GM08714 (cell line): Measurements from ENCODE around the gene ARMC2.

Experiments
- H3K4me3 ChIP-seq: fragments of 200-500 bp; sonication (Bioruptor generic); 2 replicates; pipeline ENCODE4 v1.5.1; 2014; ENCODE audit warnings: mild to moderate bottlenecking, low read length, inconsistent platforms
- ZNF274 ChIP-seq: IDR thresholded peaks from 2 replicates; pipeline ENCODE4 v1.6.1; 2012; ENCODE audit warnings: mild to moderate bottlenecking, low read depth, low read length

Gene ARMC2

GRCh38 chr6:109002882-109003281, 154.7 kb downstream of the ARMC2 start:
- no peak overlapping the region for H3K4me3 ChIP-seq
- no peak for TF ChIP-seq ZNF274

DNA sequence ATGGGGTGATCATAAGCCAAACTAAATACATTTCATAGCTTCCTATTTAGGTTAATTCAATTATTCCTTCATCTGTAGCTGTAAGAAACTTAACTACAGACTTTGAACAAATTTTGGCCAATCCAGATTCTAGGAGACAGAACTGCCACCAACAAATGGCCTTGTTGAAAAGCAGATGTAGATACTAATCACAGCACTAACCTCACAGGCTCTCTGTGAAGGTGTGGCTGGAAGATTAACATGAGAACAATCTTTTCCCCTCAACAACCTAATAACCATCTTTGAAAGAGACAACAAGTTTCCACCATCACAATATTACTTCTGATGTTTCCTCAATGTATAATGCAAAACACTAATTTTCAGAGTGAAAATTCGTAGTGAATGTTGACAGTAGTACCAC, 158.6 kb downstream of the ARMC2 start:
- TF ChIP-seq ZNF274: no peak
- H3K4me3 ChIP-seq: no peak overlapping the region

- TF ChIP-seq ZNF274: no peak
- H3K4me3 ChIP-seq: no peak overlapping the region
Measured at GRCh38 chr6:109007521-109007920, 159.3 kb downstream of the ARMC2 start.

- H3K4me3 ChIP-seq: peak overlapping the region; percentile 87; the same call in 1 of the 2 replicates
- no peak for TF ChIP-seq ZNF274
Measured at GRCh38 chr6:109008054-109008453, 159.8 kb downstream of the ARMC2 start.

GRCh38 chr6:109008537-109009235, 160.5 kb downstream of the ARMC2 start:
- TF ChIP-seq ZNF274: no peak
- peak overlapping the region; percentile 87 for H3K4me3 ChIP-seq

GRCh38 chr6:109009236-109009961, 161.2 kb downstream of the ARMC2 start:
- no peak for TF ChIP-seq ZNF274
- H3K4me3 ChIP-seq: peak overlapping the region; percentile 87

DNA sequence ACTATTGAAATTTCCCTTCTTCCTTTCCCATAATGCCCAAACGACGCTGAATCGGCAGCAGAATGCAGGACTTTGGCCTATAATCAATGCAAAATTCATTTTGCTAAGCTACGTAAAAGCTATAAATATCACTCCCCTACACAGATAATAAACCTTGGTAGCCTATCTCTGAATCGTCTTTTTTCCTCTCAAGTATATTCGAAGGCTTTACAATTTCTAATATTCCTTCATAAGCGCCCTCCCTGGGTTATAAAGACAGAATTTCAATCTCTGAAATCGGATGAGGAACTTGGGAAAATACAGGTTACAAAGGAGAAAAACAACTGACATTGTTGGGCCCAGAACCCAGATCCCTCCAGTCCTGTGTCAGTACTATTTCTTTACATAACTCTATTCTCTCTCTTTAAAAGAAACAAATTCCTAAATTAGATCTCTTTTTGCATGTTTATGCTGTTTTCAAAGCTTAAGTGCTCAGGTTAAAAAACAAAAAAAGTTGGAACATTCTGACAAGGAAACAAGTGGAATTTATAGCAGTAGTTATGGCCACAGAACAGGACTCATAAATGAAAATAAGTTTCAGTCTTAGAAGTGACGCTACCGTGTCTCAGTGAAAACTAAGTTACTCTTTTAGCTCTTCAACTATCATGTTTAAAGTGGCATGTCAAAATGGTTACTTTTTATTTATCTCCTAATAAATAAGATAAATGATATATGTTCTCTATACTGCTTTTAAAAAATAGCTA, 161.9 kb downstream of the ARMC2 start:
- H3K4me3 ChIP-seq: peak overlapping the region; percentile 87
- TF ChIP-seq ZNF274: no peak

DNA sequence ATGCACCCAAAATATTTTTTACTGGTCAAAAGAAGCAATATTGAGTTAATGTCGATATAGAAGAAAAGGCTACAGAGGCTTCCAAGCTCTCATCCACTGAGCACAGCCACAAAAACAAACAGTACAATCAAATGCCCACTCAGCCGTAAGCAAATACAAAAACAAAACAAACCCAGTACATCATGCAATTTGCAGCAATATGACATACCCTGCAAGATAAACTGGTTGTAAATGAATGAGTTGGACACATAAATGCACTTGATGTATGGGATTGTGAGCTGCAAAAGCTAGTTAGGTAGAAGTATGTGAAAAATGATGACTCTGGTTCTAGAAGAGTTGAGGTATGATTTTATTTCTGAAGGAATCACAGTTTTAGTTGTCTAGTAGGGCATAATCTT, 162.5 kb downstream of the ARMC2 start:
- TF ChIP-seq ZNF274: no peak
- H3K4me3 ChIP-seq: no peak overlapping the region

GRCh38 chr6:109013656-109014305, 165.6 kb downstream of the ARMC2 start:
- H3K4me3 ChIP-seq: no peak overlapping the region
- TF ChIP-seq ZNF274: no peak

DNA sequence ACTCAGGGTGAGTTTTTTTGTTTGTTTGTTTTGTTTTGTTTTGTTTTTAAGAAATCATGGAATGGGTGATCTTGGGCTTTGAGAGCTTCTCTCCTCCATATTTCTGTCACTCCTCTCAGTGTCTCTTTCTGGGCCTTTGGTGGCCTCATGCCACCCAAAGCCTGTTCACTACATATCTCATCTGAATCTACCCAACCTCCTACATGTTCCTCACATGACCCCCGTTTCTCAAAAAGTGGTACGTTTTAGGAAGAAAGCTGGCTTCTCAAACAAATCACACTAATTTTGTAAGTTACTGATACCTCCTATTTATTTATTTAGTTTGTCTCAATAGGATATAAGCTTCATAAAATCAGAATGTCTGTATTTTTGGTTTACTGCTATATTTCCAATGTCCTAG, 166.4 kb downstream of the ARMC2 start:
- no peak for TF ChIP-seq ZNF274

GRCh38 chr6:109015176-109015575, 167.0 kb downstream of the ARMC2 start:
- TF ChIP-seq ZNF274: no peak
- H3K4me3 ChIP-seq: no peak overlapping the region

More for the DNA sequence above, 166.4 kb downstream of the ARMC2 start:
- H3K4me3 ChIP-seq: no peak overlapping the region

DNA sequence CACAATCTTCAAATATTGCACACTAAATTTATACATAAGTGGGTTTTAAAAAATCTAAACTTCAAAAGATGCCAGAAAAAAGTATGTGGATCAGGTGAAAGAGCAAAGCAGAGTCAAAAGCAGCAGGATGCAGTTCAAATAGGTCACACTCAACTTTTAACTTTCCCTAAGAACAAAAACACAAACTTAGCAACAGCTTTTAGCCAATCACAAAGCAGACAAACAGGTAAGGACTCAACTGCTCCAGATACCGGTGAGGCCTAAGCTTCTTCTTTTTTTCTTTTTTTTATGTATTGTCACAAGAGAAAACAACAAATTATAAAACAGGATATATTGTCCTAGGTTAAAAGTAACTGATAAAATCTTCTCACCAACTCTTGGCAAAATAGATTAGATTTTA, 171.7 kb downstream of the ARMC2 start:
- no peak overlapping the region for H3K4me3 ChIP-seq
- no peak for TF ChIP-seq ZNF274

- TF ChIP-seq ZNF274: no peak
- H3K4me3 ChIP-seq: no peak overlapping the region
Measured at GRCh38 chr6:109021870-109022269, 173.6 kb downstream of the ARMC2 start.

GRCh38 chr6:109023356-109023925, 175.2 kb downstream of the ARMC2 start:
- no peak overlapping the region for H3K4me3 ChIP-seq
- TF ChIP-seq ZNF274: no peak
